ENCODE results near the gene CCL22. TPM values are rescaled to one million over a fixed set of nuclear protein-coding genes. Genes with fewer than 3 reads are reported as not detected.
"Not testable (repeated sequence)": the region's sequence is repeated elsewhere in the genome, so short reads cannot be mapped to it uniquely, and the experiment has no call there.

Gene CCL22
- polyA plus RNA-seq, 2 donors, result 0.31 to 0.78 TPM

DNA sequence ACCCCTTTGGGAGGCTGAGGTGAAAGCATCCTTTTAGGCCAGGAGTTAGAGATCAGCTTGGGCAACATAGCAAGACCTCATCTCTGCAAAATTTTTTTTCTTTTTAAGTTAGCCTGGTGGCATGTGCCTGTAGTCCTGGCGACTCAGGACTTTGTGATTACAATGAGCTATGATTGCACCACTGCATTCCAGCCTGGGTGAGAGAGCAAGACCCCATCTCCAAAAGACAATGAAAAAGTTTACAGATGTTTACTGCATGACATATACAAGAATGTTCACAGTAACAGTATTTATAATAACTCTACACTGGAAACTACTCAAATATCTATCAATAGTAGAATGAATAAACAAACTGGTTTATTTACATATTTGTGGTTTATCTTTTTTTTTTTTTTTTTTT, 33.1 kb upstream of the CCL22 start:
- H3K27me3 ChIP-seq (ENCODE audit: control insufficient read depth in 1 of 2, insufficient read depth in 2 of 2, low read length in 2 of 2), result no peaks in the 10 kb centered on the region
- H3K27ac ChIP-seq (ENCODE audit: low read depth in 2 of 2, low read length in 1 of 2), result no peak overlapping the region
- WGBS, 2 donors, result 65 to 68% methylated on average over 1 of the region's 1 CpG
- H3K36me3 ChIP-seq (ENCODE audit: control insufficient read depth in 2 of 2, insufficient read depth in 2 of 2, low read length in 1 of 2), result no peaks in the 10 kb centered on the region
- no peaks in the 10 kb centered on the region for H3K9me3 ChIP-seq (ENCODE audit: control insufficient read depth in 2 of 2, insufficient read depth in 1 of 2, low read depth in 1 of 2, low read length in 1 of 2)
- H3K4me1 ChIP-seq (ENCODE audit: control insufficient read depth in 2 of 2, insufficient read depth in 2 of 2, low read length in 1 of 2), result no peaks in the 10 kb centered on the region
- no peak overlapping the region for H3K4me3 ChIP-seq (ENCODE audit: low read depth in 1 of 2, low read length in 2 of 2)

DNA sequence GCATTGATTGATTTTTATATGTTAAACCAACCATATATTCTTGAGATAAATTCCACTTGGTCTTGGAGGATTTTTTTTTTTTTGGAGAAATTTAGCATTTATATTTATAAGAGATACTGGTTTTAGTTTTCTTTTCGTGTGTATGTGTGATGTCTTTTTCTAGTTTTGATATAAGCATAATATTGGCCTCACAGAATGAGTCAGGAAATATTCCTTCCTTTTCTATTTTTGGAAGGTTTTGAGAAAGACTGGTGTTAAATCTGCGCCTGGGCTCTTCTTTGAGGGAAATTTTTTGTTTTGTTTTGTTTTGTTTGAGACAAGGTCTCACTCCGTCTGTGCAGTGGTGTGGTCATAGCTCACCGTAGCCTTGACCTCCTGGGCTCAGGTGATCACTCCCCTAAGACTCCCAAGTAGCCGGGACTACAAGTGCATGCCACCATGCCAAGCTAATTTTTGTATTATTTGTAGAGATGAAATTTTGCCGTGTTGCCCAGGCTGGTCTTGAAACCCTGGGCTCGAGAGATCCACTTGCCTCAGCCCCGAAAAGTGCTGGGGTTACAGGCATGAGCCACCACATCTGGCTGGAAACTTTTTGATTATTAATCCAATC, 28.8 kb upstream of the CCL22 start:
- Histone ChIP-seq H3K27me3 (ENCODE audit: control insufficient read depth in 1 of 2, insufficient read depth in 2 of 2, low read length in 2 of 2) (no peaks in the 10 kb centered on the region), H3K27ac (ENCODE audit: low read depth in 2 of 2, low read length in 1 of 2) (no peak overlapping the region), H3K4me1 (ENCODE audit: control insufficient read depth in 2 of 2, insufficient read depth in 2 of 2, low read length in 1 of 2) (no peaks in the 10 kb centered on the region), H3K36me3 (ENCODE audit: control insufficient read depth in 2 of 2, insufficient read depth in 2 of 2, low read length in 1 of 2) (no peaks in the 10 kb centered on the region), H3K9me3 (ENCODE audit: control insufficient read depth in 2 of 2, insufficient read depth in 1 of 2, low read depth in 1 of 2, low read length in 1 of 2) (no peaks in the 10 kb centered on the region), H3K4me3 (ENCODE audit: low read depth in 1 of 2, low read length in 2 of 2) (no peak overlapping the region)
- 73 to 81% methylated on average over 8 of the region's 8 CpGs for WGBS, 2 donors

DNA sequence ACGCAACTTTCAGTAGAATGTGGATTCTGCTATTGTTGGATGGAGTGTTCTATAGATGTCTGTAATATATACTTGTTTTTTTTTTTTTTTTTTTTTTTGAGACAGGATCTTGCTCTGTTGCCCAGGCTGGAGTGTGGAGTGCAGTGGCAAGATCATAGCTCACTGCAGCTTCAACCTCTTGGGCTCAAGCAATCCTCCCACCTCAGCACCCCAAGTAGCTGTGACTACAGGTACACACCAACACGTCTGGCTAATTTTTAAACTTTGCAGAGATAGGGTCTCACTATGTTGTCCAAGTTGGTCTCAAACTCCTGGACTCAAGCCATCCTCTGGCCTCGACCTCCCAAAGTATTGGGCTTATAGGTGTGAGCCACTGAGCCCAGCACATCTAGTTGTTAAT, 27.2 kb upstream of the CCL22 start:
- Histone ChIP-seq H3K9me3 (ENCODE audit: control insufficient read depth in 2 of 2, insufficient read depth in 1 of 2, low read depth in 1 of 2, low read length in 1 of 2) (no peaks in the 10 kb centered on the region), H3K27ac (ENCODE audit: low read depth in 2 of 2, low read length in 1 of 2) (no peak overlapping the region), H3K36me3 (ENCODE audit: control insufficient read depth in 2 of 2, insufficient read depth in 2 of 2, low read length in 1 of 2) (no peaks in the 10 kb centered on the region), H3K27me3 (ENCODE audit: control insufficient read depth in 1 of 2, insufficient read depth in 2 of 2, low read length in 2 of 2) (no peaks in the 10 kb centered on the region), H3K4me3 (ENCODE audit: low read depth in 1 of 2, low read length in 2 of 2) (no peak overlapping the region), H3K4me1 (ENCODE audit: control insufficient read depth in 2 of 2, insufficient read depth in 2 of 2, low read length in 1 of 2) (no peaks in the 10 kb centered on the region)
- WGBS, 2 donors, result 84 to 85% methylated on average over 3 of the region's 3 CpGs

DNA sequence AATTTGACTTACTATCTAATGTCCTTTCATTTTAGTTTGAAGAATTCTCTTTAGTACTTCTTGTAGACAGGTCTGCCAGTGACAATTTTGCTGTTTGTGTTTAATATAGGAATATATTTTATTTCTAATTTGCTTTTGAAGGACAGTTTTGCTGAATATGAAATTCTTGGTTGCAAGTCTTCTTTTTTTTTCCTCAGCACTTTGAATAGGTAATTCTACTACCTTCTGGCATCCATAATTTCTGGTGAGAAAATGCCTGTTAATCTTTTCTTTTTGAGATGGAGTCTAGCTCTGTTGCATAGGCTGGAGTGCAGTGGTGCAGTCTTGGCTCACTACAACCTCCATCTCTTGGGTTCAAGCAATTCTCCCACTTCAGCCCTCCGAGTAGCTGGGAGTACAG, 25.2 kb upstream of the CCL22 start:
- WGBS, 2 donors, result 86 to 95% methylated on average over 1 of the region's 1 CpG
- Histone ChIP-seq H3K9me3 (ENCODE audit: control insufficient read depth in 2 of 2, insufficient read depth in 1 of 2, low read depth in 1 of 2, low read length in 1 of 2) (no peaks in the 10 kb centered on the region), H3K4me3 (ENCODE audit: low read depth in 1 of 2, low read length in 2 of 2) (no peak overlapping the region)

DNA sequence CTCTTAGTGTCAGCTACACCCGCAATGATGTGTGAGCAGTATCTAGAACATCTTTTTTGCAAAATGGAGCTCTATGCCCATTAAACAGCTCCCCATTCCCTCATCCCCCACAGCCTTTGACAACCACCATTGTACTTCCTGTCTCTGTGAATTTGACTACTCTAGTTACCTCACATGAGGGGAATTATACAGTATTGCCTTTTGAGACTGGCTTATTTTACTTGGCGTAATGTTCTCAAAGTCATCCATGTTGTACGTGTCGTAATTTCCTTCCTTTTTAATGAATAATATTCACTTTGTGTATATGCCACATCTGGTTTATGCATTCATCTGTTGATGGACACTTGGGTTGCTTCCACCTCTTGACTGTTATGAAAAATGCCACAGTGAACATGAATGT, 23.2 kb upstream of the CCL22 start:
- WGBS, 2 donors, result 88 to 90% methylated on average over 4 of the region's 4 CpGs
- H3K36me3 ChIP-seq (ENCODE audit: control insufficient read depth in 2 of 2, insufficient read depth in 2 of 2, low read length in 1 of 2), result no peaks in the 10 kb centered on the region
- no peak overlapping the region for H3K4me3 ChIP-seq (ENCODE audit: low read depth in 1 of 2, low read length in 2 of 2)
- H3K27ac ChIP-seq (ENCODE audit: low read depth in 2 of 2, low read length in 1 of 2), result no peak overlapping the region
- no peaks in the 10 kb centered on the region for H3K9me3 ChIP-seq (ENCODE audit: control insufficient read depth in 2 of 2, insufficient read depth in 1 of 2, low read depth in 1 of 2, low read length in 1 of 2)
- H3K4me1 ChIP-seq (ENCODE audit: control insufficient read depth in 2 of 2, insufficient read depth in 2 of 2, low read length in 1 of 2), result no peaks in the 10 kb centered on the region
- H3K27me3 ChIP-seq (ENCODE audit: control insufficient read depth in 1 of 2, insufficient read depth in 2 of 2, low read length in 2 of 2), result no peaks in the 10 kb centered on the region

More for the DNA sequence above, 25.2 kb upstream of the CCL22 start:
- H3K27ac ChIP-seq (ENCODE audit: low read depth in 2 of 2, low read length in 1 of 2), result no peak overlapping the region
- H3K4me1 ChIP-seq (ENCODE audit: control insufficient read depth in 2 of 2, insufficient read depth in 2 of 2, low read length in 1 of 2), result no peaks in the 10 kb centered on the region
- no peaks in the 10 kb centered on the region for H3K27me3 ChIP-seq (ENCODE audit: control insufficient read depth in 1 of 2, insufficient read depth in 2 of 2, low read length in 2 of 2)
- no peaks in the 10 kb centered on the region for H3K36me3 ChIP-seq (ENCODE audit: control insufficient read depth in 2 of 2, insufficient read depth in 2 of 2, low read length in 1 of 2)

DNA sequence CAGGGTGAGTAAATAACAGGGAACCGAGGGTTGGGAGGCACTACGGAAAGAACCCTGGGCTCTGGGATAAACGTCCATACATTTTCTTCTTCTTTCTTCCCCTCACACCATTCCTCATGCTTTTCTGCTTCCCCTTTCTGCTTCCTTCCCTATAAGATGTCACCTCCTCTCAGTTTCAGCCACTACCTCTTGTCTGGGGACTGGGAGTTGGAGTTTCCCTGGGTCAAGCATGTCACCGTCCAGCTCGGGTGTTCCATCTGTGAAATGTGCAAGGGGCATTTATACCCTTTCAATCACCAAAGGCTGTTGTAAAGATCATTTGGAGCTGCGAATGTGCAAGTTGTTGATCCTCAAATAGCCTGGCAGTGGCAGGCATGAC, 17.5 kb upstream of the CCL22 start:
- H3K27me3 ChIP-seq (ENCODE audit: control insufficient read depth in 1 of 2, insufficient read depth in 2 of 2, low read length in 2 of 2), result no peaks in the 10 kb centered on the region
- peak overlapping the region in 1 of 2 donors; percentile 30 for H3K27ac ChIP-seq (ENCODE audit: low read depth in 2 of 2, low read length in 1 of 2)
- no peaks in the 10 kb centered on the region for H3K9me3 ChIP-seq (ENCODE audit: control insufficient read depth in 2 of 2, insufficient read depth in 1 of 2, low read depth in 1 of 2, low read length in 1 of 2)
- 78 to 82% methylated on average over 6 of the region's 6 CpGs for WGBS, 2 donors
- peaks cover 6 to 8% of the 10 kb centered on the region in 2 donors for H3K4me1 ChIP-seq (ENCODE audit: control insufficient read depth in 2 of 2, insufficient read depth in 2 of 2, low read length in 1 of 2)
- no peak overlapping the region for H3K4me3 ChIP-seq (ENCODE audit: low read depth in 1 of 2, low read length in 2 of 2)
- no peaks in the 10 kb centered on the region for H3K36me3 ChIP-seq (ENCODE audit: control insufficient read depth in 2 of 2, insufficient read depth in 2 of 2, low read length in 1 of 2)

DNA sequence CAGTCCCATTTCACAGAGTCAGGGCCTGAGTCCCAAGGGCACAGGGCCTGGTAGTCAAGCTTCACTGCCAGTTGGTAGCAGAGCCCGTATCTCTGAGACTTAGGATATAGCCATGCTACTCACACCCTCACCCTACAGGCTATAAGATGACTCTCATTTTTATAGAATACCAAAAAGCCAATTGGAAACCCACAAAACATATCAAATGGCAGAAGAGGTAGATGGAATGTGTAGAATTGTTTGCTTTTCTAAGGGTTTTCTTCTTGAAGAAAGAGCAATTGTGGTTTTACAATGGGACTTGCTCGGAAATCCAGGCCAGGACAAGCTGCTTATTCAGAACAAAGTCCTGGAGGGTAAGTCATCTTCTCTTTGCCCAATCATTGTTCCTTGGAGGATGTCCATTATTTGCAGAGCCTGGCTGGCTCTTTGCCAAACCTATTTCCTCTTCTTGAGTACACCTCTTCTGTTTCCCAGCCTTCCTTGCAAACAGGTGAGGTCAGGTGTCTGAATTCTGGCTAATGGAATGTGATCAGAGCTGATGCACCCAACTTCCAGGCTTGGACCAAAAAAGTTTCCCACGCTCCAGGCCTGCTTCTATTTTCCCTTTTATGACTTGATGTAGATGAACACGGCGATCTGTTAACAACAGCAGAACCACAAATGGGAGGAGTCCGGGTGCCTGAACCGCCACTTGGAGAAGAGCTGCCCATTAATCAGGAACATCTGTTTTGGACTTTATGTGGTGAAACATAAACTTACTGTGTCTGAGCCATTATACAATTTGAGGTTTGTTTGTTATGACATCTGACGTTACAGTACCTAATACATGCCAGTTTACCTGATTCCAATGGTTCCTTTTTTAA, 16.9 kb upstream of the CCL22 start:
- Histone ChIP-seq H3K27ac (ENCODE audit: low read depth in 2 of 2, low read length in 1 of 2) (peak overlapping the region in 1 of 2 donors; percentile 30), H3K4me3 (ENCODE audit: low read depth in 1 of 2, low read length in 2 of 2) (no peak overlapping the region), H3K9me3 (ENCODE audit: control insufficient read depth in 2 of 2, insufficient read depth in 1 of 2, low read depth in 1 of 2, low read length in 1 of 2) (no peaks in the 10 kb centered on the region), H3K36me3 (ENCODE audit: control insufficient read depth in 2 of 2, insufficient read depth in 2 of 2, low read length in 1 of 2) (no peaks in the 10 kb centered on the region), H3K27me3 (ENCODE audit: control insufficient read depth in 1 of 2, insufficient read depth in 2 of 2, low read length in 2 of 2) (no peaks in the 10 kb centered on the region), H3K4me1 (ENCODE audit: control insufficient read depth in 2 of 2, insufficient read depth in 2 of 2, low read length in 1 of 2) (peaks cover 6 to 8% of the 10 kb centered on the region in 2 donors)
- 37 to 55% methylated on average over 8 of the region's 8 CpGs for WGBS, 2 donors

DNA sequence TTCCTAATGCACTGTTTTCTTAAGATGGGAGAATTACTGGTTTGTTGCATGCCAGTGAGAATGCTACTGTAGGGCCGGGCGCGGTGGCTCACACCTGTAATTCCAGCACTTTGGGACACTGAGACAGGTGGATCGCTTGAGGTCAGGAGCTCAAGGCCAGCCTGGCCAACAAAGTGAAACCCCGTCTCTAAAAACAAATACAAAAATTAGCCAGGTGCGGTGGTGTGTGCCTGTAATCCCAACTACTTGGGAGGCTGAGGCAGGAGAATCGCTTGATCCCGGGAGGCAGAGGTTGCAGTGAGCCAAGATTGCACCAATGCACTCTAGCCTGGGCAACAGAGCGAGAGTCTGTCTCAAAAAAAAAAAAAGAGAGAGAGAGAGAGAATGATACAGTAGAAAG, 16.0 kb upstream of the CCL22 start:
- not testable (repeated sequence) for H3K4me3 ChIP-seq (ENCODE audit: low read depth in 1 of 2, low read length in 2 of 2); H3K9me3 ChIP-seq (ENCODE audit: control insufficient read depth in 2 of 2, insufficient read depth in 1 of 2, low read depth in 1 of 2, low read length in 1 of 2); H3K36me3 ChIP-seq (ENCODE audit: control insufficient read depth in 2 of 2, insufficient read depth in 2 of 2, low read length in 1 of 2); H3K27me3 ChIP-seq (ENCODE audit: control insufficient read depth in 1 of 2, insufficient read depth in 2 of 2, low read length in 2 of 2); H3K4me1 ChIP-seq (ENCODE audit: control insufficient read depth in 2 of 2, insufficient read depth in 2 of 2, low read length in 1 of 2); H3K27ac ChIP-seq (ENCODE audit: low read depth in 2 of 2, low read length in 1 of 2)
- 94 to 95% methylated on average over 9 of the region's 9 CpGs for WGBS, 2 donors

DNA sequence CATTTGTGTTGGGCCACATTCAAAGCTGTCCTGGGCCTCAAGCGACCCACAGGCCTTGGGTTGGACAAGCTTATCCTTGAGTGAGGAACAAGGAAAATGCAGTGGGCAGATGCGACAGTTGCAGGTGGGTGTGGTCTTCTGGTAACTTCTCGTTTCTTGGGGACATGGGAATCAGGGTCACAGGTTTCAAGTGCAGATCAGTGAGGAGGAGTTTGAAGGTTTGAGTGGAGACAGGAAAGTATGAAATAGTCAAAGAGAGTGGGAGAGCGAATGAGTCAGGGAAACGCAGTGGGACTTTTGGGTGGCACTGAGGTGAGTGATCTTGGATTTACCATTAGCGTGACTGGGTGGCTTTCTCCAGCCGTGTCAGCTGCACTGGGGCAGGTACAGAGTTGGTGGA, 15.4 kb upstream of the CCL22 start:
- 87 to 91% methylated on average over 7 of the region's 7 CpGs for WGBS, 2 donors
- Histone ChIP-seq H3K27ac (ENCODE audit: low read depth in 2 of 2, low read length in 1 of 2) (no peak overlapping the region), H3K4me1 (ENCODE audit: control insufficient read depth in 2 of 2, insufficient read depth in 2 of 2, low read length in 1 of 2) (peaks cover 6 to 8% of the 10 kb centered on the region in 2 donors), H3K27me3 (ENCODE audit: control insufficient read depth in 1 of 2, insufficient read depth in 2 of 2, low read length in 2 of 2) (no peaks in the 10 kb centered on the region), H3K36me3 (ENCODE audit: control insufficient read depth in 2 of 2, insufficient read depth in 2 of 2, low read length in 1 of 2) (no peaks in the 10 kb centered on the region), H3K9me3 (ENCODE audit: control insufficient read depth in 2 of 2, insufficient read depth in 1 of 2, low read depth in 1 of 2, low read length in 1 of 2) (no peaks in the 10 kb centered on the region), H3K4me3 (ENCODE audit: low read depth in 1 of 2, low read length in 2 of 2) (no peak overlapping the region)

DNA sequence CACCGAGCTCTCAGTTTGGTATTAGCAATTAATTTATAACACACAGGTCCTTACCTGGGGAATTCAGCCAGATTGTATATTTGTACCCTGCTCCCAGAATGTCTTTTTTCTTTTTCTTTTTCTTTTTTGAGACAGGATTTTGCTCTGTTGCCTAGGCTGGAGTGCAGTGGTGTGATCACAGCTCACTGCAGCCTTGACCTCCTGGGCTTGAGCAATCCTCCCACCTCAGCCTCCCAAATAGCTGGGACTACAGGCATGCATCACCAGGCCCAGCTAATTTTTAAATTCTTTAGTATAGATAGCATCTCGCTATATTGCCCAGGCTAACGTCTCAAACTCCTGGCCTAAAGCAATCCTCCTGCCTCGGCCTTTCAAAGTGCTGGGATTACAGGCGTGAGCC, 14.5 kb upstream of the CCL22 start:
- not testable (repeated sequence) for H3K27ac ChIP-seq (ENCODE audit: low read depth in 2 of 2, low read length in 1 of 2); H3K9me3 ChIP-seq (ENCODE audit: control insufficient read depth in 2 of 2, insufficient read depth in 1 of 2, low read depth in 1 of 2, low read length in 1 of 2); H3K4me1 ChIP-seq (ENCODE audit: control insufficient read depth in 2 of 2, insufficient read depth in 2 of 2, low read length in 1 of 2); H3K4me3 ChIP-seq (ENCODE audit: low read depth in 1 of 2, low read length in 2 of 2); H3K27me3 ChIP-seq (ENCODE audit: control insufficient read depth in 1 of 2, insufficient read depth in 2 of 2, low read length in 2 of 2); H3K36me3 ChIP-seq (ENCODE audit: control insufficient read depth in 2 of 2, insufficient read depth in 2 of 2, low read length in 1 of 2)
- whole genome bisulfite sequencing, 2 donors, result 96 to 97% methylated on average over 5 of the region's 5 CpGs
